H9 (cell line): ENCODE results near the gene CHD9. TPM values are rescaled to one million over a fixed set of nuclear protein-coding genes. Genes with fewer than 3 reads are reported as not detected.

Source experiments
- DNase-seq: peaks from one replicate; pipeline ENCODE4 v3.0.0-alpha.2; 2017
- H2AFZ ChIP-seq: one replicate; pipeline ENCODE4 v1.6.1; 2013; ENCODE audit warnings: mild to moderate bottlenecking, low read length, control low read depth, moderate library complexity
- H2AK5ac ChIP-seq: 2 replicates; pipeline ENCODE4 v1.6.1; 2013; ENCODE audit warnings: low read length, control low read depth, mixed read lengths; ENCODE audit not compliant: insufficient read length
- H2BK120ac ChIP-seq: one replicate; pipeline ENCODE4 v1.6.1; 2013; ENCODE audit warnings: low read depth, mild to moderate bottlenecking, low read length, control low read depth, inconsistent platforms; ENCODE audit not compliant: poor library complexity, severe bottlenecking
- H2BK12ac ChIP-seq: 2 replicates; pipeline ENCODE4 v1.6.1; 2013; ENCODE audit warnings: low read length, control low read depth, mixed read lengths, low read depth; ENCODE audit not compliant: insufficient read length
- H2BK15ac ChIP-seq: 2 replicates; pipeline ENCODE4 v1.6.1; 2013; ENCODE audit warnings: low read depth, low read length, control low read depth
- H2BK20ac ChIP-seq: one replicate; pipeline ENCODE4 v1.6.1; 2013; ENCODE audit warnings: low read depth, mild to moderate bottlenecking, low read length, control low read depth, inconsistent platforms; ENCODE audit not compliant: poor library complexity, severe bottlenecking
- H2BK5ac ChIP-seq: 2 replicates; pipeline ENCODE4 v1.6.1; 2013; ENCODE audit warnings: low read length, control low read depth, mixed read lengths; ENCODE audit not compliant: insufficient read length
- H3K14ac ChIP-seq: 2 replicates; pipeline ENCODE4 v1.6.1; 2013; ENCODE audit warnings: low read length, control low read depth; ENCODE audit not compliant: insufficient read depth
- H3K18ac ChIP-seq: 2 replicates; pipeline ENCODE4 v1.6.1; 2013; ENCODE audit warnings: low read depth, mild to moderate bottlenecking, mixed read lengths, low read length, control low read depth; ENCODE audit not compliant: insufficient read length
- H3K23ac ChIP-seq: 2 replicates; pipeline ENCODE4 v1.6.1; 2013; ENCODE audit warnings: low read length, control low read depth, mixed read lengths, low read depth; ENCODE audit not compliant: insufficient read length
- H3K23me2 ChIP-seq: 2 replicates; pipeline ENCODE4 v1.6.1; 2013; ENCODE audit warnings: low read depth, mild to moderate bottlenecking, mixed read lengths, low read length, control low read depth; ENCODE audit not compliant: insufficient read length, poor library complexity, severe bottlenecking
- H3K27ac ChIP-seq: 2 replicates; pipeline ENCODE4 v1.5.1; 2013; ENCODE audit warnings: low read length, control low read depth, mixed read lengths, low read depth; ENCODE audit not compliant: insufficient read length
- H3K27me3 ChIP-seq: 2 replicates; pipeline ENCODE4 v1.6.1; 2013; ENCODE audit warnings: low read length, control low read depth, inconsistent platforms; ENCODE audit not compliant: insufficient read depth
- H3K4ac ChIP-seq: 2 replicates; pipeline ENCODE4 v1.6.1; 2013; ENCODE audit warnings: low read depth, mild to moderate bottlenecking, control low read depth, inconsistent platforms, low read length, moderate library complexity
- H3K4me1 ChIP-seq: 2 replicates; pipeline ENCODE4 v1.6.1; 2013; ENCODE audit warnings: low read length, control low read depth, inconsistent platforms; ENCODE audit not compliant: insufficient read depth
- H3K4me2 ChIP-seq: 2 replicates; pipeline ENCODE4 v1.6.1; 2013; ENCODE audit warnings: low read length, control low read depth, mixed read lengths; ENCODE audit not compliant: insufficient read length, insufficient read depth
- H3K56ac ChIP-seq: 2 replicates; pipeline ENCODE4 v1.6.1; 2013; ENCODE audit warnings: low read depth, mild to moderate bottlenecking, mixed read lengths, low read length, control low read depth; ENCODE audit not compliant: insufficient read length
- H3K79me1 ChIP-seq: 2 replicates; pipeline ENCODE4 v1.6.1; 2013; ENCODE audit warnings: low read depth, mild to moderate bottlenecking, moderate library complexity, low read length, control low read depth, inconsistent platforms; ENCODE audit not compliant: insufficient read depth, poor library complexity, severe bottlenecking
- H3K79me2 ChIP-seq: 2 replicates; pipeline ENCODE4 v1.6.1; 2013; ENCODE audit warnings: low read length, control low read depth, inconsistent platforms; ENCODE audit not compliant: insufficient read depth
- H3K9ac ChIP-seq: 2 replicates; pipeline ENCODE4 v1.6.1; 2013; ENCODE audit warnings: low read length, control low read depth, mixed read lengths; ENCODE audit not compliant: insufficient read length; ENCODE audit errors: extremely low read depth
- H3K9me3 ChIP-seq: one replicate; pipeline ENCODE4 v1.6.1; 2013; ENCODE audit warnings: low read depth, low read length, inconsistent platforms; ENCODE audit not compliant: control insufficient read depth
- H3T11ph ChIP-seq: one replicate; pipeline ENCODE4 v1.6.1; 2013; ENCODE audit warnings: mild to moderate bottlenecking, low read length, control low read depth, inconsistent platforms
- H4K20me1 ChIP-seq: one replicate; pipeline ENCODE4 v1.6.1; 2013; ENCODE audit not compliant: control insufficient read depth, insufficient read length, insufficient read depth
- H4K5ac ChIP-seq: 2 replicates; pipeline ENCODE4 v1.6.1; 2013; ENCODE audit warnings: low read depth, mild to moderate bottlenecking, mixed read lengths, low read length, control low read depth; ENCODE audit not compliant: insufficient read length
- H4K8ac ChIP-seq: replicated peaks from 2 replicates; pipeline ENCODE4 v1.6.1; 2013; ENCODE audit warnings: low read length, control low read depth, mixed read lengths, low read depth; ENCODE audit not compliant: insufficient read length
- H4K91ac ChIP-seq: 2 replicates; pipeline ENCODE4 v1.6.1; 2013; ENCODE audit warnings: low read depth, mild to moderate bottlenecking, moderate library complexity, mixed read lengths, low read length, control low read depth; ENCODE audit not compliant: insufficient read length
- H3K27ac Mint-ChIP-seq, 3 experiments: 2 replicates in 2 of 3; 3 replicates in 1 of 3; pipeline ENCODE4 v1.8.0; 2020 to 2021; ENCODE audit warnings: mixed read lengths in 3 of 3, mild to moderate bottlenecking in 1 of 3, moderate library complexity in 1 of 3
- H3K27me3 Mint-ChIP-seq: 2 replicates; pipeline ENCODE4 v1.8.0; 2021; ENCODE audit warnings: low read depth, mild to moderate bottlenecking, moderate library complexity, mixed read lengths
- H3K36me3 Mint-ChIP-seq, 3 experiments: 2 replicates in 2 of 3; 3 replicates in 1 of 3; pipeline ENCODE4 v1.8.0; 2020 to 2021; ENCODE audit warnings: low read depth in 3 of 3, mixed read lengths in 3 of 3; ENCODE audit not compliant: insufficient read depth in 1 of 3
- H3K4me1 Mint-ChIP-seq, 2 experiments: 2 replicates each; pipeline ENCODE4 v1.8.0; 2020; ENCODE audit warnings: mixed read lengths in 2 of 2
- H3K4me3 Mint-ChIP-seq, 2 experiments: 2 replicates in 1 of 2; 3 replicates in 1 of 2; pipeline ENCODE4 v1.8.0; 2020 to 2021; ENCODE audit warnings: mild to moderate bottlenecking in 2 of 2, mixed read lengths in 2 of 2, moderate library complexity in 1 of 2
- H3K9me3 Mint-ChIP-seq, 2 experiments: 2 replicates in 1 of 2; 3 replicates in 1 of 2; pipeline ENCODE4 v1.8.0; 2020; ENCODE audit warnings: mild to moderate bottlenecking in 2 of 2, mixed read lengths in 2 of 2, moderate library complexity in 1 of 2
- CTCF ChIP-seq: fragments of 200-600 bp; sonication (generic); conservative IDR thresholded peaks from 3 replicates; pipeline ENCODE4 v1.8.0; 2021; ENCODE audit warnings: antibody characterized with exemption, mild to moderate bottlenecking
- WGBS: extraction: QIAGEN DNeasy Blood & Tissue Kit; methylation state at CpG from one replicate; pipeline ENCODE4 v1.1.7; 2013; ENCODE audit warnings: missing lambda C conversion rate, low lambda C conversion rate, mixed read lengths; ENCODE audit not compliant: insufficient read length; ENCODE audit errors: extremely low coverage; 5-methylcytosine and 5-hydroxymethylcytosine counted together
- total RNA-seq: library from RNA; stranded (reverse); gene quantifications from 2 replicates; pipeline ENCODE4 v1.2.1, GENCODE V29; 2021

The CHD9 gene
- total RNA-seq, 1 experiment from 2014 or later, result 46.2 TPM

GRCh38 chr16:53201900-53202299, 147.1 kb downstream of the CHD9 start:
- Mint-ChIP-seq H3K36me3 (peaks cover 12 to 25% (median 22%) of the 10 kb centered on the region in 3 experiments), H3K4me3 (no peak overlapping the region)

More at GRCh38 chr16:53201900-53202299, 147.1 kb downstream of the CHD9 start:
- H2AFZ ChIP-seq, result no peak overlapping the region
- H3K79me1 ChIP-seq, result no peaks in the 10 kb centered on the region
- no peaks in the 10 kb centered on the region for H3K4me1 ChIP-seq
- no CpG with 5 or more reads among the region's 1 CpG for WGBS
- peaks cover 11 to 12% of the 10 kb centered on the region in 2 experiments for H3K4me1 Mint-ChIP-seq
- H4K20me1 ChIP-seq, result no peaks in the 10 kb centered on the region
- peaks cover 12 to 16% of the 10 kb centered on the region in 2 experiments for H3K9me3 Mint-ChIP-seq
- H4K5ac ChIP-seq, result no peak overlapping the region
- no peak overlapping the region for H4K8ac ChIP-seq
- H3K14ac ChIP-seq, result no peak overlapping the region
- H2BK20ac ChIP-seq, result no peak overlapping the region
- H3K27ac ChIP-seq, result no peak overlapping the region
- H4K91ac ChIP-seq, result no peak overlapping the region
- H3T11ph ChIP-seq, result no peak overlapping the region
- no peak overlapping the region for H3K18ac ChIP-seq
- no peak overlapping the region for H3K27ac Mint-ChIP-seq
- H3K23ac ChIP-seq, result no peak overlapping the region
- no peaks in the 10 kb centered on the region for H3K23me2 ChIP-seq
- no peak overlapping the region for H2BK5ac ChIP-seq
- no peak overlapping the region for H3K56ac ChIP-seq
- H3K4ac ChIP-seq, result no peak overlapping the region
- H2AK5ac ChIP-seq, result no peak overlapping the region
- no peaks in the 10 kb centered on the region for H3K27me3 ChIP-seq
- H3K9ac ChIP-seq, result no peak overlapping the region
- no peaks in the 10 kb centered on the region for H3K9me3 ChIP-seq
- no peak overlapping the region for H2BK120ac ChIP-seq
- no peaks in the 10 kb centered on the region for H3K27me3 Mint-ChIP-seq
- no peaks in the 10 kb centered on the region for H3K79me2 ChIP-seq
- no peak overlapping the region for H3K4me2 ChIP-seq
- no peak for TF ChIP-seq CTCF
- no peak for DNase-seq
- no peak overlapping the region for H2BK12ac ChIP-seq
- no peak overlapping the region for H2BK15ac ChIP-seq
